GM12874 (cell line): Measurements from ENCODE around the gene NTPCR.
A peak's percentile ranks its signal among the peaks of the same experiment; 100 is the strongest.

Experiments
- TF ChIP-seq, protein P1 (sequence below): IDR thresholded peaks from 2 replicates; pipeline ENCODE4 v1.5.1; 2011; ENCODE audit warnings: low read depth, mild to moderate bottlenecking, control low read depth, low read length, moderate library complexity; ENCODE audit not compliant: insufficient read depth

NTPCR gene

DNA sequence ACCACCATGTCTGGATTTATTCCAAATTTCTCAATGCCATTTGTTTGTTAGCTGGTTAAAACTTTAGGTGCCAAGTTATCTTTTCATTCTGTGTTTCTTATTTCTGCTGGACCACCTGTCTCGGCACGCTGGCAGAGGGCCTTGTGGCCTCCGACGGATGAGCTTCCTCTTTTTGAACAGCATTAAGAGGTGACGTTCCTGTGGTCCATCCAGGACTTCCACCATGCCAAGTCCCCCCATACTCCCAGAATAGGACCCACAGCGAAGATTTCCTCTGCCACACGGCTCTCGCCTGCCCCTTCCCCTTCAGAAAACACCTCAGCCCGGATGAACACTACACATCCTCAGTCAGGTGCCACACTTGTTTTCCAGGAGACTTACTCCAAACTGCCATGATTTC, 73.8 kb downstream of the NTPCR start:
- TF ChIP-seq, protein P1, sequence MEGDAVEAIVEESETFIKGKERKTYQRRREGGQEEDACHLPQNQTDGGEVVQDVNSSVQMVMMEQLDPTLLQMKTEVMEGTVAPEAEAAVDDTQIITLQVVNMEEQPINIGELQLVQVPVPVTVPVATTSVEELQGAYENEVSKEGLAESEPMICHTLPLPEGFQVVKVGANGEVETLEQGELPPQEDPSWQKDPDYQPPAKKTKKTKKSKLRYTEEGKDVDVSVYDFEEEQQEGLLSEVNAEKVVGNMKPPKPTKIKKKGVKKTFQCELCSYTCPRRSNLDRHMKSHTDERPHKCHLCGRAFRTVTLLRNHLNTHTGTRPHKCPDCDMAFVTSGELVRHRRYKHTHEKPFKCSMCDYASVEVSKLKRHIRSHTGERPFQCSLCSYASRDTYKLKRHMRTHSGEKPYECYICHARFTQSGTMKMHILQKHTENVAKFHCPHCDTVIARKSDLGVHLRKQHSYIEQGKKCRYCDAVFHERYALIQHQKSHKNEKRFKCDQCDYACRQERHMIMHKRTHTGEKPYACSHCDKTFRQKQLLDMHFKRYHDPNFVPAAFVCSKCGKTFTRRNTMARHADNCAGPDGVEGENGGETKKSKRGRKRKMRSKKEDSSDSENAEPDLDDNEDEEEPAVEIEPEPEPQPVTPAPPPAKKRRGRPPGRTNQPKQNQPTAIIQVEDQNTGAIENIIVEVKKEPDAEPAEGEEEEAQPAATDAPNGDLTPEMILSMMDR, result no peak

DNA sequence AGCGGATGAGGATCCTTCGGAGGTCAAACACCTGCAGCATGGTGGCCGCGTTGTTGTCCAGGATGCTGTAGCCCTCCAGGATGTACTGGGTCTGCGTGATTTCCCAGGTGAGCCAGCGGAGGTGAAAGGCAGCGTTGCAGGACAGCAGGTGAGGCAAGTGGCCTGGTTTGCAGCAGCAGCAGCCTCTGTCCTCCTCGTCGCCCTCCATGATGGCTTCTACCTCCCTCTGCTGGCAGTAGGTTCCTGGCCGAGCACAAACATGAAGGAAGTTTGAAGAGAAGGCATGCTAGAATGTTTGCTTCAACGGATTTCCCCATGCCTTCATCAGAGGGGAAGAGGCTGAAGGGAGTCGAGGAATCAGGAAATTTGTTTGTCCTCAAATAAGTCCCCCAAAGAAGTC, 74.7 kb downstream of the NTPCR start:
- TF ChIP-seq, protein P1, result peak; percentile 15; the same call in 1 of the 2 replicates

DNA sequence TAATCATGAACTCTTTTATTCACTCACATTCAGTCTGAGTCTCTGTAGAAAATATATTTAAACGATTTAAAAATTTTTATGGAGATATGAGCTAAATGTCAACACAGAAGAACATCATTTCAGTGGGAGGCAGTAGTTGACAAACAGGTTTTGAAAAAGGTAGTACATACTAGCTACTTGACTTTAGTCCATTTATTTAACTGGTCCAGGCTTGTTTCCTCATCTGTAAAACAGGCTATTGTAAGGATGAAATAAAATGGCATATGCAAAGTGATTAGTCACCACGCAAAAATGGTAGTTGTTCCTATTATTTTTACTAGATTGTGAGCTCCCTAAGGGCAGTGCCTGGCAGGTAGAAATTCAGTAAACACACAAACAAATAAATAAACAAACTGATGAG, 75.2 kb downstream of the NTPCR start:
- TF ChIP-seq, protein P1, result no peak

DNA sequence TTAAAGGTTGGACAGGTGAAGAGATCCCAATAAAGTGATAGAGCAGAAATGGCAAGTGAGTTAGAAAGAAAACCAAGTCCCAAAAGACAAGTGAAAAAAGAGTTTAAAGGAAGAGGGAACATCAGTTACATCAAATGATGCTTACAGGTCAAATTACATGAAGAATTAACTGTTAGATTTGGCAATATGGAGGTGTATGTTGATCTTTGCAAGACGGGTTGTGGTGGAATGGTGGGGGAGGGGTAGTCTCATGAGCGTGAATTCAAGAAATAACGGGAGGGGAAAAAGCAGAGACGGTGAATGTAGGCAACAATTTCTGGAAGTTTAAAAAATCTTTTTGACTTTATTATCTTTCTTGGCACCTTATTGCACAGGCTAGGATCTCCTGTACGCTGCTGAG, 76.6 kb downstream of the NTPCR start:
- TF ChIP-seq, protein P1, result no peak

DNA sequence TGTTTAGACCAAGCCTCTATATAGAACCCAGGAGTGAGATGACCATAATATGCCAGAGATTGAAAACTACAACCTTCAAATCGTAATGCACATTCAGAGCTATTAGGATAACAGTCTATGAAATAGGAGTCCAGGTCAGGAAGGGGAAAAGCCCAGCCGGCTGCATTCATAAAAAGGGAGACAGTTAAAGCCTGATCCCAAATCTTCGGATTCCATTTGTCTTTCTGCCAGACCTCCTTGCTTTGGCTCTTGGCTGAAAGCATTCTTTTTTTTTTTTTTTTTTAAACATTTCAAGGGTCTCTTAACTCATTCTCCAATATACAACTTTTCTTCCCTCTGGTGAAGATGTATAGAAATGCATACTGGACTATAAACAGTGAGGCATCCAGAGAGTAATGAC, 81.1 kb downstream of the NTPCR start:
- TF ChIP-seq, protein P1, result no peak

DNA sequence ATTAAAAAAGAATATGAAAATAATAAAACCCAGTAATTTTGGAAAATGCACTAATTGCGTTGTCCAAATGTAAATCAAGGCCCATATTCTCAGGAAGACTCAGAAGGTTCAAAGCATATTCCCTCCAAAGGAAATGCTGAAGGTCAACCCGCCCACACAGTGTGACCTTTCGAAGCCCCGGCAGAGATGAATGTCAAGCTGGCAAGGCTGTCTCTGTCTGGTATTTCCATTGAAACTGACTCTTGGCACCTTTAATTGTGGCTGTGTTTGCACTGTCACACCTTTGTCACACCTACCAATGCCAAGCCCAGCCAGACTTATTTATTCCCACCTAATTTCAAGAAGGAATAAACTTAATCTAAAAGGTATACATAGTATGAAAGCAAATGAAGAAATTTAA, 82.5 kb downstream of the NTPCR start:
- TF ChIP-seq, protein P1, result no peak

DNA sequence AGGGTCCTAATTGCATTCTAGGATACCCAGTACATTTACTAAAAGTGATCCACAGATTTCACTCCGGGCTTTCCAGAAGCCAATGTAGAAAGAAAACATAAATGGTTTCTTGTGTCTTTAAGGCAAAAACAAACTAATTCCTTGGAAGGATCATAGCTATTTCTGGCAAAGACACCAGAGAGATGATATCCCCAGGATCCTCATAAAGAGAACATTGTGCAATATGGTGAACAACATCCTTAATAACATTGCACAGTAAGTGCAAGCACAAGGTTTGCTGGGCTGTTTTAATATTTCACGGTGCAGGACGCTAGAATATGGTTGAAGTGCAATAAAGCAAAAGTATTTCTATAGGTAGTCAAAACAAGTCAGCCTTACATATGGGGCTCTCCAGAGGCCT, 83.0 kb downstream of the NTPCR start:
- TF ChIP-seq, protein P1, result no peak
